ENCODE measurements around the gene CPNE5. TPM values are rescaled to one million over a fixed set of nuclear protein-coding genes. Genes with fewer than 3 reads are reported as not detected.

The CPNE5 gene
- total RNA-seq, 1 donor from 2014 or later, result 2.0 TPM

GRCh38 chr6:36754582-36755434, 84.4 kb downstream of the CPNE5 start:
- peaks cover 61% of the 10 kb centered on the region for H3K4me1 Mint-ChIP-seq (ENCODE audit: low read depth)
- H3K9me3 Mint-ChIP-seq, result no peaks in the 10 kb centered on the region
- intact Hi-C loops (cut with micrococcal nuclease), result loop anchor here (1.0 to 5.0 kb wide), 6 partner anchors 20 to 313 kb away; partner anchors contain the start of genes KCTD20, PXT1 and STK38
- H3K27ac Mint-ChIP-seq, result peak overlapping the region; percentile 78
- no peak for DNase-seq (ENCODE audit: low spot score)
- no peaks in the 10 kb centered on the region for H3K27me3 Mint-ChIP-seq (ENCODE audit: low read depth)
- H3K36me3 Mint-ChIP-seq (ENCODE audit: low read depth), result no peaks in the 10 kb centered on the region
- no peak overlapping the region for H3K4me3 Mint-ChIP-seq (ENCODE audit: low read depth)

GRCh38 chr6:36753671-36754405, 85.4 kb downstream of the CPNE5 start:
- DNase-seq (ENCODE audit: low spot score), result no peak
- H3K27ac Mint-ChIP-seq, result no peak overlapping the region
- intact Hi-C loops (cut with micrococcal nuclease), result loop anchor here (2.0 kb wide), 3 partner anchors 19 to 73 kb away; no protein-coding TSS in a partner anchor
- peaks cover 7% of the 10 kb centered on the region for H3K9me3 Mint-ChIP-seq
- no peaks in the 10 kb centered on the region for H3K27me3 Mint-ChIP-seq (ENCODE audit: low read depth)
- peaks cover 59% of the 10 kb centered on the region for H3K4me1 Mint-ChIP-seq (ENCODE audit: low read depth)
- H3K36me3 Mint-ChIP-seq (ENCODE audit: low read depth), result no peaks in the 10 kb centered on the region
- H3K4me3 Mint-ChIP-seq (ENCODE audit: low read depth), result no peak overlapping the region

GRCh38 chr6:36752886-36753506, 86.2 kb downstream of the CPNE5 start:
- peaks cover 11% of the 10 kb centered on the region for H3K9me3 Mint-ChIP-seq

GRCh38 chr6:36752187-36752885, 86.9 kb downstream of the CPNE5 start:
- Mint-ChIP-seq H3K4me3 (ENCODE audit: low read depth) (no peak overlapping the region), H3K36me3 (ENCODE audit: low read depth) (no peaks in the 10 kb centered on the region), H3K9me3 (peaks cover 11% of the 10 kb centered on the region), H3K27me3 (ENCODE audit: low read depth) (no peaks in the 10 kb centered on the region), H3K4me1 (ENCODE audit: low read depth) (peaks cover 50% of the 10 kb centered on the region), H3K27ac (peak overlapping the region; percentile 72)
- intact Hi-C loops (cut with micrococcal nuclease), result no loop called here
- DNase-seq (ENCODE audit: low spot score), result no peak

More at GRCh38 chr6:36752886-36753506, 86.2 kb downstream of the CPNE5 start:
- peaks cover 54% of the 10 kb centered on the region for H3K4me1 Mint-ChIP-seq (ENCODE audit: low read depth)
- peak overlapping the region; percentile 34 for H3K27ac Mint-ChIP-seq
- no peak overlapping the region for H3K4me3 Mint-ChIP-seq (ENCODE audit: low read depth)
- no peak for DNase-seq (ENCODE audit: low spot score)
- no peaks in the 10 kb centered on the region for H3K36me3 Mint-ChIP-seq (ENCODE audit: low read depth)
- H3K27me3 Mint-ChIP-seq (ENCODE audit: low read depth), result no peaks in the 10 kb centered on the region
- intact Hi-C loops (cut with micrococcal nuclease), result no loop called here

GRCh38 chr6:36751833-36752186, 87.4 kb downstream of the CPNE5 start:
- peaks cover 45% of the 10 kb centered on the region for H3K4me1 Mint-ChIP-seq (ENCODE audit: low read depth)
- H3K9me3 Mint-ChIP-seq, result peaks cover 11% of the 10 kb centered on the region
- H3K27ac Mint-ChIP-seq, result no peak overlapping the region
- peaks cover under 1% of the 10 kb centered on the region for H3K27me3 Mint-ChIP-seq (ENCODE audit: low read depth)
- intact Hi-C loops (cut with micrococcal nuclease), result no loop called here
- no peak for DNase-seq (ENCODE audit: low spot score)
- H3K4me3 Mint-ChIP-seq (ENCODE audit: low read depth), result no peak overlapping the region
- H3K36me3 Mint-ChIP-seq (ENCODE audit: low read depth), result no peaks in the 10 kb centered on the region

GRCh38 chr6:36751091-36751490, 88.2 kb downstream of the CPNE5 start:
- Mint-ChIP-seq H3K27me3 (ENCODE audit: low read depth) (peaks cover 4% of the 10 kb centered on the region), H3K9me3 (peaks cover 11% of the 10 kb centered on the region), H3K4me3 (ENCODE audit: low read depth) (no peak overlapping the region), H3K36me3 (ENCODE audit: low read depth) (no peaks in the 10 kb centered on the region), H3K4me1 (ENCODE audit: low read depth) (peaks cover 38% of the 10 kb centered on the region), H3K27ac (no peak overlapping the region)
- no peak for DNase-seq (ENCODE audit: low spot score)
- intact Hi-C loops (cut with micrococcal nuclease), result no loop called here

GRCh38 chr6:36749829-36750489, 89.3 kb downstream of the CPNE5 start:
- H3K4me3 Mint-ChIP-seq (ENCODE audit: low read depth), result no peak overlapping the region
- H3K4me1 Mint-ChIP-seq (ENCODE audit: low read depth), result peaks cover 27% of the 10 kb centered on the region
- H3K36me3 Mint-ChIP-seq (ENCODE audit: low read depth), result no peaks in the 10 kb centered on the region
- H3K27me3 Mint-ChIP-seq (ENCODE audit: low read depth), result peaks cover 4% of the 10 kb centered on the region
- intact Hi-C loops (cut with micrococcal nuclease), result no loop called here
- DNase-seq (ENCODE audit: low spot score), result no peak
- peaks cover 11% of the 10 kb centered on the region for H3K9me3 Mint-ChIP-seq
- no peak overlapping the region for H3K27ac Mint-ChIP-seq

GRCh38 chr6:36746251-36746650, 93.0 kb downstream of the CPNE5 start:
- Mint-ChIP-seq H3K27me3 (ENCODE audit: low read depth) (peaks cover 4% of the 10 kb centered on the region), H3K36me3 (ENCODE audit: low read depth) (no peaks in the 10 kb centered on the region), H3K4me1 (ENCODE audit: low read depth) (peaks cover 5% of the 10 kb centered on the region), H3K27ac (no peak overlapping the region), H3K4me3 (ENCODE audit: low read depth) (no peak overlapping the region), H3K9me3 (peaks cover 11% of the 10 kb centered on the region)
- intact Hi-C loops (cut with micrococcal nuclease), result no loop called here
- no peak for DNase-seq (ENCODE audit: low spot score)

GRCh38 chr6:36745836-36746235, 93.4 kb downstream of the CPNE5 start:
- Mint-ChIP-seq H3K9me3 (peaks cover 11% of the 10 kb centered on the region), H3K27me3 (ENCODE audit: low read depth) (peaks cover 4% of the 10 kb centered on the region), H3K36me3 (ENCODE audit: low read depth) (no peaks in the 10 kb centered on the region), H3K4me1 (ENCODE audit: low read depth) (peaks cover 5% of the 10 kb centered on the region), H3K27ac (no peak overlapping the region), H3K4me3 (ENCODE audit: low read depth) (no peak overlapping the region)
- no peak for DNase-seq (ENCODE audit: low spot score)
- intact Hi-C loops (cut with micrococcal nuclease), result no loop called here

GRCh38 chr6:36745283-36745682, 94.0 kb downstream of the CPNE5 start:
- peaks cover 5% of the 10 kb centered on the region for H3K4me1 Mint-ChIP-seq (ENCODE audit: low read depth)
- no peak overlapping the region for H3K27ac Mint-ChIP-seq
- H3K27me3 Mint-ChIP-seq (ENCODE audit: low read depth), result peaks cover 4% of the 10 kb centered on the region

GRCh38 chr6:36744304-36744673, 95.0 kb downstream of the CPNE5 start:
- Mint-ChIP-seq H3K27me3 (ENCODE audit: low read depth) (peaks cover 4% of the 10 kb centered on the region), H3K9me3 (peaks cover 9% of the 10 kb centered on the region), H3K27ac (no peak overlapping the region), H3K4me3 (ENCODE audit: low read depth) (no peak overlapping the region), H3K36me3 (ENCODE audit: low read depth) (no peaks in the 10 kb centered on the region), H3K4me1 (ENCODE audit: low read depth) (peaks cover 5% of the 10 kb centered on the region)
- intact Hi-C loops (cut with micrococcal nuclease), result no loop called here
- no peak for DNase-seq (ENCODE audit: low spot score)

More at GRCh38 chr6:36745283-36745682, 94.0 kb downstream of the CPNE5 start:
- Mint-ChIP-seq H3K4me3 (ENCODE audit: low read depth) (no peak overlapping the region), H3K36me3 (ENCODE audit: low read depth) (no peaks in the 10 kb centered on the region), H3K9me3 (peaks cover 11% of the 10 kb centered on the region)
- intact Hi-C loops (cut with micrococcal nuclease), result no loop called here
- no peak for DNase-seq (ENCODE audit: low spot score)
